Endothelial cell of umbilical vein (primary cell): ENCODE data around the gene ZC2HC1B. TPM values are rescaled to one million over a fixed set of nuclear protein-coding genes. Genes with fewer than 3 reads are reported as not detected.

ENCODE experiments used
- BruUV-seq: library from RNA; stranded (reverse); fragments of 400-500 nt; replicated peaks from 2 replicates; lab custom pipeline; 2021; lab: Mats Ljungman, UMichigan
- CTCF ChIA-PET: fragments of 300-600, 350-600 bp; sonication (Branson Sonifier 250); formaldehyde crosslinking; loops from one replicate; lab custom pipeline; 2021; ENCODE audit warnings: antibody characterized with exemption, inconsistent platforms; lab: Charles Lee
- POLR2A ChIA-PET: fragments of 300-600, 350-600 bp; sonication (Branson Sonifier 250); formaldehyde crosslinking; loops from one replicate; lab custom pipeline; 2021; ENCODE audit warnings: antibody characterized with exemption, inconsistent platforms; lab: Charles Lee
- DNase-seq: peaks from one replicate; pipeline ENCODE4 v3.0.0-alpha.2; 2011; ENCODE audit warnings: low read depth, low spot score
- FAIRE-seq: peaks from 2 replicates; lab custom pipeline; 2011; peaks lifted over from hg19 to GRCh38; lab: Jason Lieb, UNC
- H2AFZ ChIP-seq: 2 replicates; pipeline ENCODE4 v1.6.0; 2012; ENCODE audit warnings: low read depth, low read length, control low read depth, inconsistent platforms
- H3K27ac ChIP-seq: 2 replicates; pipeline ENCODE4 v1.5.1; 2011; ENCODE audit warnings: low read depth, mild to moderate bottlenecking, control low read depth, low read length, moderate library complexity; ENCODE audit not compliant: insufficient read depth
- H3K27me3 ChIP-seq, 2 experiments: 2 replicates each; pipeline versions ENCODE4 v1.6.0 to v1.6.1; 2011; ENCODE audit warnings: low read length in 2 of 2, mixed read lengths in 1 of 2; ENCODE audit not compliant: control insufficient read depth in 2 of 2, insufficient read depth in 2 of 2
- H3K36me3 ChIP-seq, 2 experiments: 2 replicates in 1 of 2; 3 replicates in 1 of 2; pipeline ENCODE4 v1.5.1; 2011; ENCODE audit warnings: low read length in 2 of 2, mild to moderate bottlenecking in 1 of 2, moderate library complexity in 1 of 2; ENCODE audit not compliant: control insufficient read depth in 2 of 2, insufficient read depth in 2 of 2; ENCODE audit errors: extremely low read depth in 1 of 2
- H3K4me1 ChIP-seq: 3 replicates; pipeline ENCODE4 v1.5.1; 2011; ENCODE audit warnings: mild to moderate bottlenecking, low read length; ENCODE audit not compliant: control insufficient read depth, insufficient read depth; ENCODE audit errors: extremely low read depth
- H3K4me2 ChIP-seq: 2 replicates; pipeline ENCODE4 v1.6.1; 2011; ENCODE audit warnings: low read length, control low read depth, mixed read lengths; ENCODE audit not compliant: insufficient read depth
- H3K4me3 ChIP-seq, 3 experiments: fragments of 200-600 bp in 1 of 3; sonication (generic), shearing (Covaris generic) in 1 of 3; replicated peaks in 1 of 3; 2 replicates each; pipeline ENCODE4 v1.5.1; 2011 to 2016; ENCODE audit warnings: control low read depth in 3 of 3, low read length in 3 of 3, mild to moderate bottlenecking in 2 of 3, inconsistent platforms in 1 of 3, low read depth in 1 of 3, moderate library complexity in 1 of 3; ENCODE audit not compliant: insufficient read depth in 1 of 3
- H3K79me2 ChIP-seq: 2 replicates; pipeline ENCODE4 v1.6.0; 2012; ENCODE audit warnings: low read length, inconsistent platforms; ENCODE audit not compliant: control insufficient read depth, insufficient read depth
- H3K9ac ChIP-seq: replicated peaks from 2 replicates; pipeline ENCODE3; 2011; ENCODE audit warnings: low read length, control low read depth; ENCODE audit not compliant: insufficient read depth; ENCODE audit errors: extremely low read depth
- H3K9me1 ChIP-seq: replicated peaks from 3 replicates; pipeline ENCODE4 v1.6.0; 2011; ENCODE audit warnings: mild to moderate bottlenecking, low read length; ENCODE audit not compliant: control insufficient read depth, insufficient read depth; ENCODE audit errors: extremely low read depth
- H3K9me3 ChIP-seq: replicated peaks from 2 replicates; pipeline ENCODE4 v1.5.1; 2012; ENCODE audit warnings: low read length, inconsistent platforms; ENCODE audit not compliant: control insufficient read depth, insufficient read depth
- H4K20me1 ChIP-seq: replicated peaks from 2 replicates; pipeline ENCODE3; 2011; ENCODE audit warnings: mild to moderate bottlenecking, low read length; ENCODE audit not compliant: control insufficient read depth, insufficient read depth; ENCODE audit errors: extremely low read depth
- EZH2 ChIP-seq: IDR thresholded peaks from 2 replicates; pipeline ENCODE4 v1.6.1; 2012; ENCODE audit warnings: borderline replicate concordance, low read depth, mild to moderate bottlenecking, moderate library complexity, low read length, inconsistent platforms; ENCODE audit not compliant: severe bottlenecking
- FOS ChIP-seq: IDR thresholded peaks from 2 replicates; pipeline ENCODE4 v1.6.1; 2011; ENCODE audit warnings: mild to moderate bottlenecking, low read length, moderate library complexity, borderline replicate concordance; ENCODE audit not compliant: insufficient read depth
- GATA2 ChIP-seq: IDR thresholded peaks from 2 replicates; pipeline ENCODE4 v1.7.0; 2011; ENCODE audit warnings: low read depth, mild to moderate bottlenecking, moderate library complexity, mixed read lengths, low read length; ENCODE audit not compliant: insufficient read length, insufficient read depth
- JUN ChIP-seq: IDR thresholded peaks from 2 replicates; pipeline ENCODE4 v1.6.1; 2011; ENCODE audit warnings: borderline replicate concordance, low read depth; ENCODE audit not compliant: insufficient read length, insufficient read depth
- MYC ChIP-seq: IDR thresholded peaks from one replicate; pipeline ENCODE4 v1.6.1; 2011; ENCODE audit warnings: mild to moderate bottlenecking, low read depth, low read length
- POLR2A ChIP-seq: IDR thresholded peaks from 2 replicates; pipeline ENCODE4 v1.6.1; 2012; ENCODE audit warnings: low read depth, mild to moderate bottlenecking, control low read depth, low read length
- POLR2AphosphoS5 ChIP-seq: IDR thresholded peaks from 2 replicates; pipeline ENCODE4 v1.6.1; 2012; ENCODE audit warnings: low read depth, mild to moderate bottlenecking, control low read depth, low read length, moderate library complexity; ENCODE audit not compliant: insufficient read depth
- dilution Hi-C: fragments of 300-500 bp; cut with MboI; formaldehyde crosslinking; loops from one replicate; pipeline ENCODE4 v1.15.0; 2019; ENCODE audit warnings: low sequenced_read_pairs; ENCODE audit not compliant: extremely low pct_ligation_motif_present
- intact Hi-C: fragments of 100-400 bp; cut with micrococcal nuclease; formaldehyde crosslinking; loops from one replicate; pipeline ENCODE4 v1.10.0; 2022
- polyA plus RNA-seq, 4 experiments: library from polyadenylated mRNA; depleted of rRNA in 3 of 4; stranded (reverse) in 3 of 4; unstranded in 1 of 4; fragments of >200 nt; gene quantifications; 2 replicates each; pipeline versions ENCODE4 v1.2.1 to v1.2.3, GENCODE V29; 2011 to 2012; ENCODE audit warnings: missing spikeins in 1 of 4
- total RNA-seq: library from RNA; stranded (reverse); gene quantifications from 2 replicates; pipeline ENCODE4 v1.2.3, GENCODE V29; 2021
- TF ChIP-seq, protein P1 (sequence below): IDR thresholded peaks from 2 replicates; pipeline ENCODE4 v1.6.1; 2011; ENCODE audit not compliant: insufficient read depth, insufficient read length
- TF ChIP-seq, protein P2 (sequence below), 2 donors: IDR thresholded peaks; 1 replicate in 1 of 2; 2 replicates in 1 of 2; pipeline ENCODE4 v1.5.1; 2011; ENCODE audit warnings: low read length in 2 of 2, mild to moderate bottlenecking in 2 of 2, moderate library complexity in 2 of 2, control low read depth in 1 of 2, inconsistent platforms in 1 of 2, low read depth in 1 of 2; ENCODE audit not compliant: insufficient read depth in 1 of 2; ENCODE audit errors: extremely low read depth in 1 of 2

The ZC2HC1B gene
- total and polyA plus RNA-seq, 2 donors (not counting 3 experiments of a cell fraction or from before 2014, with no cell fraction given), result not detected

DNA sequence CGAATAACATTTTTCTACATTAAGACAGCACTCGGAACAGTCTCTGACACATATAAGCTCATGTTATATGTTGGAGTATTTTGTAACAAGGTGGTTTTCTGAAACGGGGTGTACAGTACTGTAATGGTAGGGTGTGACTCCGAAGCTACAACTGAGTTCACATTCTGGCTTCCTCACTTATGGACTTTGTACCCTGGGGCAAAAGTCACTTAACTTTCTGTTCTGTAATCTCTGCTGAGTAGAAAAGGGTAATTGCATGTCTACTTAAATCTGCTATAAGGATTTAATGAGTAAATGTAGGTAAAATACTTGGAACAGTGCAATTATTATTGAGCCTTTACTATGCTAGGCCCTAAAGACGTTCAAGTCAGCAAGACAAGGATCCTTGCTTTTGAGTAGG lies 25.9 kb upstream of the ZC2HC1B start:
- no peaks in the 10 kb centered on the region for H3K9me3 ChIP-seq
- no peaks in the 10 kb centered on the region for H4K20me1 ChIP-seq
- intact Hi-C loops, result no loop called here
- dilution Hi-C loops, result no loop called here
- peaks cover 2% of the 10 kb centered on the region for H3K79me2 ChIP-seq
- CTCF ChIA-PET, result interaction anchor here (1.7 kb wide), 1 partner anchor 263 kb away, joined by 4 read pairs; no protein-coding TSS in a partner anchor
- POLR2A ChIA-PET, result no interaction called here
- no TSS peak for BruUV-seq
- H3K27ac ChIP-seq, result no peak overlapping the region
- H3K36me3 ChIP-seq, result no peaks in the 10 kb centered on the region
- TF ChIP-seq POLR2A (no peak), FOS (no peak), GATA2 (no peak), JUN (no peak), POLR2AphosphoS5 (no peak), MYC (no peak), EZH2 (no peak)
- TF ChIP-seq, protein P1, sequence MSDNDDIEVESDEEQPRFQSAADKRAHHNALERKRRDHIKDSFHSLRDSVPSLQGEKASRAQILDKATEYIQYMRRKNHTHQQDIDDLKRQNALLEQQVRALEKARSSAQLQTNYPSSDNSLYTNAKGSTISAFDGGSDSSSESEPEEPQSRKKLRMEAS, result no peak
- TF ChIP-seq, protein P2, sequence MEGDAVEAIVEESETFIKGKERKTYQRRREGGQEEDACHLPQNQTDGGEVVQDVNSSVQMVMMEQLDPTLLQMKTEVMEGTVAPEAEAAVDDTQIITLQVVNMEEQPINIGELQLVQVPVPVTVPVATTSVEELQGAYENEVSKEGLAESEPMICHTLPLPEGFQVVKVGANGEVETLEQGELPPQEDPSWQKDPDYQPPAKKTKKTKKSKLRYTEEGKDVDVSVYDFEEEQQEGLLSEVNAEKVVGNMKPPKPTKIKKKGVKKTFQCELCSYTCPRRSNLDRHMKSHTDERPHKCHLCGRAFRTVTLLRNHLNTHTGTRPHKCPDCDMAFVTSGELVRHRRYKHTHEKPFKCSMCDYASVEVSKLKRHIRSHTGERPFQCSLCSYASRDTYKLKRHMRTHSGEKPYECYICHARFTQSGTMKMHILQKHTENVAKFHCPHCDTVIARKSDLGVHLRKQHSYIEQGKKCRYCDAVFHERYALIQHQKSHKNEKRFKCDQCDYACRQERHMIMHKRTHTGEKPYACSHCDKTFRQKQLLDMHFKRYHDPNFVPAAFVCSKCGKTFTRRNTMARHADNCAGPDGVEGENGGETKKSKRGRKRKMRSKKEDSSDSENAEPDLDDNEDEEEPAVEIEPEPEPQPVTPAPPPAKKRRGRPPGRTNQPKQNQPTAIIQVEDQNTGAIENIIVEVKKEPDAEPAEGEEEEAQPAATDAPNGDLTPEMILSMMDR (IDR thresholded peaks at IDR 0.05; ENCODE audit: extremely low read depth in 1 of 2, insufficient read depth in 1 of 2, low read depth in 1 of 2, low read length in 2 of 2), result no peak
- H3K9me1 ChIP-seq, result no peaks in the 10 kb centered on the region
- no peak overlapping the region for H3K9ac ChIP-seq
- no peak overlapping the region for H2AFZ ChIP-seq
- no peaks in the 10 kb centered on the region for H3K27me3 ChIP-seq
- FAIRE-seq, result no peak
- no peak for DNase-seq
- no peak overlapping the region for H3K4me3 ChIP-seq
- no peak overlapping the region for H3K4me2 ChIP-seq
- peaks cover 3% of the 10 kb centered on the region for H3K4me1 ChIP-seq
